ENCODE results near the gene FLRT1.

FLRT1 gene

GRCh38 chr11:64006398-64006797 is 29.3 kb upstream of the FLRT1 start:
- H3K27ac ChIP-seq (ENCODE audit: insufficient read depth, low read depth, low read length, poor library complexity, severe bottlenecking) = no peak overlapping the region
- H3K4me1 ChIP-seq (ENCODE audit: control insufficient read depth, insufficient read depth, low read length) = peaks cover 15% of the 10 kb centered on the region
- no peak overlapping the region for H3K4me3 ChIP-seq (ENCODE audit: insufficient read depth, low read depth, low read length)
- 86 to 88% methylated on average over 12 of the region's 12 CpGs for WGBS, 2 experiments
- H3K9me3 ChIP-seq (ENCODE audit: control insufficient read depth, low read length) = no peaks in the 10 kb centered on the region
- no peaks in the 10 kb centered on the region for H3K36me3 ChIP-seq (ENCODE audit: control insufficient read depth, insufficient read depth, low read length)
- H3K27me3 ChIP-seq (ENCODE audit: control insufficient read depth, insufficient read depth, low read length, poor library complexity, severe bottlenecking) = peaks cover 60% of the 10 kb centered on the region

DNA sequence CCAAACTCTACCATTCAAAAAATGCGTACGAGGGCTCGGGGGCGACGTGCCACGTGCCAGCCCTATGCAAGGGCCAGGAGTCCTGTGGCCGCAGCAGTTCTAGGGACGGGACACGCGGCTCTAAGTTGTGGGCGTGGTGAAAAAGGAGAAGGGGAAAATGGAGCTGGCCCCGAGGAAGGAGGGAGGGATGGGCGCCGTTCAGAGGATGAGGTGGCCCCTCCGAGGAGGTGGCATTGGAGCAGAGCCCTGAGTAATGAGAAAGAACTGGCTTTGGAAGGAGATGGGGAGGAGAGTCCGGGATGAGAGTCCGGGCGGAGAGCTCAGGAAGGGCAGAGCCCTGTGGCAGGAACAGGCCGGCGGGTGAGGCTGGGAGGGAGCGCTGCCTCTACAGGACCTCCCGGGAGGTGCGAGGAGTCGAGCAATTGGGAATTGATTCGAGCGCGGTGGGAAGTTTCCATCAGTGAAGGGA is 28.5 kb upstream of the FLRT1 start:
- H3K4me1 ChIP-seq (ENCODE audit: control insufficient read depth, insufficient read depth, low read length) = peaks cover 15% of the 10 kb centered on the region
- peaks cover 57% of the 10 kb centered on the region for H3K27me3 ChIP-seq (ENCODE audit: control insufficient read depth, insufficient read depth, low read length, poor library complexity, severe bottlenecking)
- H3K9me3 ChIP-seq (ENCODE audit: control insufficient read depth, low read length) = no peaks in the 10 kb centered on the region
- H3K27ac ChIP-seq (ENCODE audit: insufficient read depth, low read depth, low read length, poor library complexity, severe bottlenecking) = no peak overlapping the region
- peak overlapping the region; percentile 23 for H3K4me3 ChIP-seq (ENCODE audit: insufficient read depth, low read depth, low read length)
- H3K36me3 ChIP-seq (ENCODE audit: control insufficient read depth, insufficient read depth, low read length) = no peaks in the 10 kb centered on the region
- WGBS, 2 experiments = 2% methylated on average over 27 of the region's 27 CpGs

- H3K27me3 ChIP-seq (ENCODE audit: control insufficient read depth, insufficient read depth, low read length, poor library complexity, severe bottlenecking) = peaks cover 57% of the 10 kb centered on the region
- H3K4me3 ChIP-seq (ENCODE audit: insufficient read depth, low read depth, low read length) = peak overlapping the region; percentile 23
- 4 to 5% methylated on average over 40 of the region's 40 CpGs for WGBS, 2 experiments
- H3K9me3 ChIP-seq (ENCODE audit: control insufficient read depth, low read length) = no peaks in the 10 kb centered on the region
- peaks cover 15% of the 10 kb centered on the region for H3K4me1 ChIP-seq (ENCODE audit: control insufficient read depth, insufficient read depth, low read length)
- no peaks in the 10 kb centered on the region for H3K36me3 ChIP-seq (ENCODE audit: control insufficient read depth, insufficient read depth, low read length)
- no peak overlapping the region for H3K27ac ChIP-seq (ENCODE audit: insufficient read depth, low read depth, low read length, poor library complexity, severe bottlenecking)
Measured at GRCh38 chr11:64007629-64008282, 28.0 kb upstream of the FLRT1 start.

GRCh38 chr11:64008283-64008913 is 27.3 kb upstream of the FLRT1 start:
- H3K27me3 ChIP-seq (ENCODE audit: control insufficient read depth, insufficient read depth, low read length, poor library complexity, severe bottlenecking) = peaks cover 57% of the 10 kb centered on the region
- H3K4me1 ChIP-seq (ENCODE audit: control insufficient read depth, insufficient read depth, low read length) = peaks cover 15% of the 10 kb centered on the region
- 91% methylated on average over 26 of the region's 26 CpGs for WGBS, 2 experiments

DNA sequence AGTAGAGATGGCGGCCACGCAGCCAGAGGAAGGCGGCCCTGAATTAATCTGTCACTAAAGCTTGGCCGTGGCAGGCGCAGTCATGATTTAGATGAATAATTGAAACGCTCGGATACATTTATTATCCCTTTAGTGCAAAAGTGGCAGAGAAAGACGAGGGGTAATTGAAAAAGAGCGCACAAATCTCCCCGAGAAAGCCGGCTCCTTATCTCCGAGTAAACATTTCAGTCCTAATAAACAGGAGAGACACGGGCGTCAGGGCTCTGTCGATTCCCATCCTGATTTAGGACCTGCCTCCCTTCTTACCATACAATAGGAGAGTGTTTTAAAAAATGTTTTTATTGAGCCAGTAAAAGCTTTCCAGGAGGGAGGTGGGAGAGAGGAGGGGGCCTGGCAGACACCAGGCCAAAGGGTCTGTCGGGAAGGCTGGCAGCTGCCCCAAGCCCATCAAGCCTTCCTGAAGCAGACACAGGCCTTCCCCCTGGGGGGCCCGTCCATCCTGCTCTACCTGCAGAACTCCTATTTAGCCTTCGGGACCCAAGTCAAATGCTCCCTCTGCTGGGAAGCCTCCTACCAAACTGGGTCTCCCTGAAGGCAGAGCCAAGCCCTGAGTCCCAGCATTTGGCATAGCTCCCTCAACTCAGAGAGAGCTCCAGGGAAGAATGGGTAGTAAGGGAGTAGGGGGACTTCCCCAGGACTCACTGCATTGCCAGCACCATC is 26.7 kb upstream of the FLRT1 start:
- Histone ChIP-seq H3K4me1 (ENCODE audit: control insufficient read depth, insufficient read depth, low read length) (peaks cover 15% of the 10 kb centered on the region), H3K27me3 (ENCODE audit: control insufficient read depth, insufficient read depth, low read length, poor library complexity, severe bottlenecking) (peaks cover 55% of the 10 kb centered on the region), H3K36me3 (ENCODE audit: control insufficient read depth, insufficient read depth, low read length) (no peaks in the 10 kb centered on the region), H3K4me3 (ENCODE audit: insufficient read depth, low read depth, low read length) (no peak overlapping the region), H3K9me3 (ENCODE audit: control insufficient read depth, low read length) (no peaks in the 10 kb centered on the region), H3K27ac (ENCODE audit: insufficient read depth, low read depth, low read length, poor library complexity, severe bottlenecking) (no peak overlapping the region)
- 87 to 88% methylated on average over 18 of the region's 18 CpGs for WGBS, 2 experiments

More at GRCh38 chr11:64008283-64008913, 27.3 kb upstream of the FLRT1 start:
- Histone ChIP-seq H3K27ac (ENCODE audit: insufficient read depth, low read depth, low read length, poor library complexity, severe bottlenecking) (no peak overlapping the region), H3K36me3 (ENCODE audit: control insufficient read depth, insufficient read depth, low read length) (no peaks in the 10 kb centered on the region), H3K4me3 (ENCODE audit: insufficient read depth, low read depth, low read length) (no peak overlapping the region), H3K9me3 (ENCODE audit: control insufficient read depth, low read length) (no peaks in the 10 kb centered on the region)

GRCh38 chr11:64009710-64010109 is 26.0 kb upstream of the FLRT1 start:
- 94 to 96% methylated on average over 8 of the region's 8 CpGs for WGBS, 2 experiments

DNA sequence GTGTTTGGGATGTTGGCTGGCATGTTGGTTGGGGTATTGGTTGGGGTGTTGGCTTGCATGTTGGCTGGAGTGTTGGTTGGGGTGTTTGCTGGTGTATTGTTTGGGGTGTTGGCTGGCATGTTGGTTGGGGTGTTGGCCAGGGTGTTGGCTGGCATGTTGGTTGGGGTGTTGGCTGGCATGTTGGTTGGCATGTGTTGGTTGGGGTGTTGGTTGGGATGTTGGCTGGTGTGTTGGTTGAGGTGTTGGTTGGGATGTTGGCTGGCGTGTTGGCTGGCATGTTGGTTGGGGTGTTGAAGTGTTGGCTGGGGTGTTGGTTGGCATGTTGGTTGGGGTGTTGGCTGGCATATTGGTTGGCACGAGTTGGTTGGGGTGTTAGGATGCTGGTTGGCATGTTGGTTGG is 24.9 kb upstream of the FLRT1 start:
- Histone ChIP-seq H3K9me3 (ENCODE audit: control insufficient read depth, low read length) (no peaks in the 10 kb centered on the region), H3K36me3 (ENCODE audit: control insufficient read depth, insufficient read depth, low read length) (no peaks in the 10 kb centered on the region), H3K4me3 (ENCODE audit: insufficient read depth, low read depth, low read length) (no peak overlapping the region), H3K4me1 (ENCODE audit: control insufficient read depth, insufficient read depth, low read length) (peaks cover 22% of the 10 kb centered on the region), H3K27ac (ENCODE audit: insufficient read depth, low read depth, low read length, poor library complexity, severe bottlenecking) (no peak overlapping the region), H3K27me3 (ENCODE audit: control insufficient read depth, insufficient read depth, low read length, poor library complexity, severe bottlenecking) (peaks cover 39% of the 10 kb centered on the region)
- WGBS, 2 experiments = 97 to 98% methylated on average over 2 of the region's 2 CpGs

More at GRCh38 chr11:64009710-64010109, 26.0 kb upstream of the FLRT1 start:
- no peaks in the 10 kb centered on the region for H3K9me3 ChIP-seq (ENCODE audit: control insufficient read depth, low read length)
- H3K36me3 ChIP-seq (ENCODE audit: control insufficient read depth, insufficient read depth, low read length) = no peaks in the 10 kb centered on the region
- peaks cover 49% of the 10 kb centered on the region for H3K27me3 ChIP-seq (ENCODE audit: control insufficient read depth, insufficient read depth, low read length, poor library complexity, severe bottlenecking)
- no peak overlapping the region for H3K4me3 ChIP-seq (ENCODE audit: insufficient read depth, low read depth, low read length)
- H3K4me1 ChIP-seq (ENCODE audit: control insufficient read depth, insufficient read depth, low read length) = peaks cover 17% of the 10 kb centered on the region
- no peak overlapping the region for H3K27ac ChIP-seq (ENCODE audit: insufficient read depth, low read depth, low read length, poor library complexity, severe bottlenecking)

GRCh38 chr11:64011371-64011770 is 24.4 kb upstream of the FLRT1 start:
- Histone ChIP-seq H3K4me3 (ENCODE audit: insufficient read depth, low read depth, low read length) (no peak overlapping the region), H3K36me3 (ENCODE audit: control insufficient read depth, insufficient read depth, low read length) (no peaks in the 10 kb centered on the region), H3K4me1 (ENCODE audit: control insufficient read depth, insufficient read depth, low read length) (peaks cover 22% of the 10 kb centered on the region), H3K27ac (ENCODE audit: insufficient read depth, low read depth, low read length, poor library complexity, severe bottlenecking) (no peak overlapping the region), H3K9me3 (ENCODE audit: control insufficient read depth, low read length) (no peaks in the 10 kb centered on the region), H3K27me3 (ENCODE audit: control insufficient read depth, insufficient read depth, low read length, poor library complexity, severe bottlenecking) (peaks cover 33% of the 10 kb centered on the region)
- WGBS, 2 experiments = 94 to 95% methylated on average over 8 of the region's 8 CpGs

- no peak overlapping the region for H3K27ac ChIP-seq (ENCODE audit: insufficient read depth, low read depth, low read length, poor library complexity, severe bottlenecking)
- H3K27me3 ChIP-seq (ENCODE audit: control insufficient read depth, insufficient read depth, low read length, poor library complexity, severe bottlenecking) = peaks cover 14% of the 10 kb centered on the region
- H3K4me3 ChIP-seq (ENCODE audit: insufficient read depth, low read depth, low read length) = no peak overlapping the region
- H3K9me3 ChIP-seq (ENCODE audit: control insufficient read depth, low read length) = no peaks in the 10 kb centered on the region
- peaks cover 8% of the 10 kb centered on the region for H3K4me1 ChIP-seq (ENCODE audit: control insufficient read depth, insufficient read depth, low read length)
- H3K36me3 ChIP-seq (ENCODE audit: control insufficient read depth, insufficient read depth, low read length) = no peaks in the 10 kb centered on the region
- WGBS, 2 experiments = 89 to 91% methylated on average over 16 of the region's 16 CpGs
Measured at GRCh38 chr11:64013141-64013896, 22.4 kb upstream of the FLRT1 start.

Measured in ectodermal cell (in vitro differentiated cells).